Testis (tissue), 3 donors: ENCODE data around the gene AGBL1. TPM values are rescaled to one million over a fixed set of nuclear protein-coding genes. Genes with fewer than 3 reads are reported as not detected.

Source experiments
- DNase-seq: peaks from one replicate; pipeline ENCODE4 v3.0.0-alpha.2; 2019
- H3K27ac ChIP-seq, 2 donors: fragments of 200-600 bp; sonication (generic); one replicate each; pipeline ENCODE4 v1.5.1; 2019
- H3K27me3 ChIP-seq: fragments of 200-600 bp; sonication (generic); one replicate; pipeline ENCODE4 v1.5.1; 2019
- H3K36me3 ChIP-seq: fragments of 200-600 bp; sonication (generic); one replicate; pipeline ENCODE4 v1.5.1; 2017; ENCODE audit warnings: low read depth; ENCODE audit errors: missing control alignments
- H3K4me1 ChIP-seq: fragments of 200-600 bp; sonication (generic); one replicate; pipeline ENCODE4 v1.5.1; 2019
- H3K4me3 ChIP-seq, 2 donors: fragments of 200-600 bp; sonication (generic); one replicate each; pipeline ENCODE4 v1.5.1; 2017 to 2019
- H3K9me3 ChIP-seq: fragments of 200-600 bp; sonication (generic); one replicate; pipeline ENCODE4 v1.5.1; 2017
- CTCF ChIP-seq, 3 experiments: fragments of 450-650 bp in 2 of 3; fragments of 200-600 bp in 1 of 3; sonication (generic) in 1 of 3; IDR thresholded peaks; one replicate each; pipeline ENCODE4 v1.5.1; 2016 to 2019; ENCODE audit warnings: antibody characterized with exemption in 3 of 3, mild to moderate bottlenecking in 2 of 3, moderate library complexity in 1 of 3
- POLR2A ChIP-seq: fragments of 450-650 bp; IDR thresholded peaks from one replicate; pipeline ENCODE4 v1.6.1; 2017; ENCODE audit warnings: antibody characterized with exemption, mild to moderate bottlenecking, moderate library complexity
- WGBS, 2 donors: methylation state at CpG; one replicate each; pipeline ENCODE4 v1.1.5; 2018; 5-methylcytosine and 5-hydroxymethylcytosine counted together
- intact Hi-C: fragments of 100-400 bp; cut with DNase I; formaldehyde crosslinking; loops from one replicate; pipeline ENCODE4 v1.15.1; 2023; ENCODE audit warnings: low total_unique reads
- polyA plus RNA-seq: library from polyadenylated mRNA; stranded (reverse); fragments of 350-450 nt; fragmentation: Illumina TruSeq; extraction: RNeasy Lipid Tissue Mini Kit (QIAGEN cat#74804); gene quantifications from one replicate; pipeline ENCODE4 v1.2.3, GENCODE V29; 2014; ENCODE audit warnings: low read depth, low replicate concordance; ENCODE audit not compliant: insufficient read depth
- total RNA-seq, 2 donors: library from RNA; depleted of rRNA; stranded (reverse); fragments of >200 nt; gene quantifications; one replicate each; pipeline ENCODE4 v1.2.3, GENCODE V29; 2016

Gene AGBL1
- total and polyA plus RNA-seq, 3 donors from 2014 or later, result 0.37 to 0.94 (median 0.70) TPM

- intact Hi-C loops, result no loop called here
Measured at GRCh38 chr15:86193716-86194380, 114.2 kb downstream of the AGBL1 start.

GRCh38 chr15:86197770-86198169, 118.1 kb downstream of the AGBL1 start:
- Histone ChIP-seq H3K27me3 (no peaks in the 10 kb centered on the region), H3K27ac (no peak overlapping the region), H3K4me3 (no peak overlapping the region), H3K36me3 (no peaks in the 10 kb centered on the region), H3K9me3 (no peaks in the 10 kb centered on the region), H3K4me1 (no peaks in the 10 kb centered on the region)
- no peak for TF ChIP-seq POLR2A
- no peak for TF ChIP-seq CTCF (IDR thresholded peaks at IDR 0.05)
- DNase-seq, result no peak
- intact Hi-C loops, result no loop called here

More at GRCh38 chr15:86193716-86194380, 114.2 kb downstream of the AGBL1 start:
- TF ChIP-seq POLR2A (no peak), CTCF (IDR thresholded peaks at IDR 0.05) (no peak)
- no peaks in the 10 kb centered on the region for H3K27me3 ChIP-seq
- no peaks in the 10 kb centered on the region for H3K4me1 ChIP-seq
- H3K9me3 ChIP-seq, result no peaks in the 10 kb centered on the region
- no peaks in the 10 kb centered on the region for H3K36me3 ChIP-seq
- DNase-seq, result no peak
- H3K27ac ChIP-seq, result no peak overlapping the region
- no peak overlapping the region for H3K4me3 ChIP-seq
- WGBS, 2 donors, result 55 to 58% methylated on average over 11 of the region's 11 CpGs

- 68 to 73% methylated on average over 7 of the region's 7 CpGs for WGBS, 2 donors
- TF ChIP-seq CTCF (IDR thresholded peaks at IDR 0.05) (no peak), POLR2A (no peak)
- Histone ChIP-seq H3K4me3 (no peak overlapping the region), H3K27me3 (no peaks in the 10 kb centered on the region), H3K27ac (no peak overlapping the region), H3K4me1 (no peaks in the 10 kb centered on the region), H3K36me3 (no peaks in the 10 kb centered on the region), H3K9me3 (no peaks in the 10 kb centered on the region)
- intact Hi-C loops, result no loop called here
- no peak for DNase-seq
Measured at GRCh38 chr15:86199467-86200145, 119.9 kb downstream of the AGBL1 start.

- H3K4me1 ChIP-seq, result no peaks in the 10 kb centered on the region
- H3K27ac ChIP-seq, result no peak overlapping the region
- H3K9me3 ChIP-seq, result no peaks in the 10 kb centered on the region
- no peaks in the 10 kb centered on the region for H3K27me3 ChIP-seq
- no peaks in the 10 kb centered on the region for H3K36me3 ChIP-seq
- H3K4me3 ChIP-seq, result no peak overlapping the region
- intact Hi-C loops, result no loop called here
- DNase-seq, result no peak
- WGBS, 2 donors, result 79 to 91% methylated on average over 3 of the region's 3 CpGs
- TF ChIP-seq CTCF (IDR thresholded peaks at IDR 0.05) (no peak), POLR2A (no peak)
Measured at GRCh38 chr15:86201313-86202008, 121.8 kb downstream of the AGBL1 start.
